Hematopoietic multipotent progenitor cell treated with erythropoietin and hydrocortisone succinate and interleukin-3 and kit ligand, for 17 days (in vitro differentiated cells): Measurements from ENCODE around the gene QRICH2.
"Not testable (repeated sequence)": the region's sequence is repeated elsewhere in the genome, so short reads cannot be mapped to it uniquely, and the experiment has no call there.

Source experiments
- DNase-seq: peaks from one replicate; pipeline ENCODE4 v3.0.0-alpha.2; 2015; ENCODE audit warnings: low spot score

QRICH2 gene

GRCh38 chr17:76246080-76247066 lies 61.7 kb downstream of the QRICH2 start:
- DNase-seq: no peak

- not testable (repeated sequence) for DNase-seq
Measured at GRCh38 chr17:76244721-76245120, 63.4 kb downstream of the QRICH2 start.

- no peak for DNase-seq
Measured at GRCh38 chr17:76243826-76244679, 64.0 kb downstream of the QRICH2 start.

- no peak for DNase-seq
Measured at GRCh38 chr17:76241691-76242255, 66.3 kb downstream of the QRICH2 start.

- DNase-seq: no peak
Measured at GRCh38 chr17:76241204-76241538, 66.9 kb downstream of the QRICH2 start.

GRCh38 chr17:76240461-76241203 lies 67.4 kb downstream of the QRICH2 start, which contains the start of gene RNF157:
Gene RNF157 (minus strand): TSS chr17:76240493. CDS start chr17:76240240, 253 bp downstream.
- DNase-seq: no peak

GRCh38 chr17:76239538-76240274 lies 68.4 kb downstream of the QRICH2 start:
- no peak for DNase-seq

- no peak for DNase-seq
Measured at GRCh38 chr17:76238847-76239537, 69.1 kb downstream of the QRICH2 start.

GRCh38 chr17:76237859-76238313 lies 70.2 kb downstream of the QRICH2 start:
- no peak for DNase-seq

- DNase-seq: no peak
Measured at GRCh38 chr17:76236603-76237002, 71.5 kb downstream of the QRICH2 start.

GRCh38 chr17:76235883-76236282 lies 72.2 kb downstream of the QRICH2 start:
- no peak for DNase-seq

GRCh38 chr17:76234354-76234679 lies 73.8 kb downstream of the QRICH2 start:
- no peak for DNase-seq

GRCh38 chr17:76233588-76234353 lies 74.3 kb downstream of the QRICH2 start:
- DNase-seq: no peak

GRCh38 chr17:76232342-76232741 lies 75.7 kb downstream of the QRICH2 start:
- no peak for DNase-seq

GRCh38 chr17:76226749-76227148 lies 81.3 kb downstream of the QRICH2 start:
- not testable (repeated sequence) for DNase-seq

- not testable (repeated sequence) for DNase-seq
Measured at GRCh38 chr17:76225373-76226086, 82.5 kb downstream of the QRICH2 start.
